Measurements from ENCODE around the gene TLE5. TPM values are rescaled to one million over a fixed set of nuclear protein-coding genes. Genes with fewer than 3 reads are reported as not detected.

TLE5 gene
- polyA plus RNA-seq (2011; rRNA removed) (365 and 579 TPM in 2 replicates), polyA minus RNA-seq (2011; rRNA and poly(A)+ RNA removed) (270 and 438 TPM in 2 replicates)

- TF ChIP-seq CTCF (IDR thresholded peaks at IDR 0.05; ENCODE audit: insufficient read depth, low read depth, low read length) = no peak
- ChIA-PET CTCF (interaction anchor here (0.9 kb wide), 1 partner anchor 13 kb away, joined by 3 read pairs; no protein-coding TSS in a partner anchor), POLR2A (no interaction called here)
- Histone ChIP-seq H3K36me3 (ENCODE audit: control insufficient read depth, insufficient read depth, low read length) (peaks cover 18% of the 10 kb centered on the region), H3K4me3 (ENCODE audit: low read depth, low read length) (peak within 1 kb of the TSS; percentile 58), H3K27me3 (ENCODE audit: control insufficient read depth, insufficient read depth, low read length) (no peaks in the 10 kb centered on the region)
- DNase-seq (ENCODE audit: low read depth) = no peak
Observed at GRCh38 chr19:3062165-3063105, at the start of gene TLE5. Gene TLE5, minus strand, starts transcription at chr19:3062495. Its CDS starts 295 bp downstream, at chr19:3062200.

GRCh38 chr19:3111586-3112247 is 49.4 kb upstream of the TLE5 start:
- no peak for DNase-seq (ENCODE audit: low read depth)
- Histone ChIP-seq H3K27me3 (ENCODE audit: control insufficient read depth, insufficient read depth, low read length) (no peaks in the 10 kb centered on the region), H3K36me3 (ENCODE audit: control insufficient read depth, insufficient read depth, low read length) (peaks cover 10% of the 10 kb centered on the region), H3K4me3 (ENCODE audit: low read depth, low read length) (no peak overlapping the region)
- no peak for TF ChIP-seq CTCF (IDR thresholded peaks at IDR 0.05; ENCODE audit: insufficient read depth, low read depth, low read length)
- CTCF ChIA-PET = interaction anchor here (0.8 to 5.3 kb wide), 5 partner anchors 14 to 159 kb away, joined by 3 to 55 read pairs (median 7); partner anchors contain the start of gene GNA11
- POLR2A ChIA-PET = no interaction called here

DNA sequence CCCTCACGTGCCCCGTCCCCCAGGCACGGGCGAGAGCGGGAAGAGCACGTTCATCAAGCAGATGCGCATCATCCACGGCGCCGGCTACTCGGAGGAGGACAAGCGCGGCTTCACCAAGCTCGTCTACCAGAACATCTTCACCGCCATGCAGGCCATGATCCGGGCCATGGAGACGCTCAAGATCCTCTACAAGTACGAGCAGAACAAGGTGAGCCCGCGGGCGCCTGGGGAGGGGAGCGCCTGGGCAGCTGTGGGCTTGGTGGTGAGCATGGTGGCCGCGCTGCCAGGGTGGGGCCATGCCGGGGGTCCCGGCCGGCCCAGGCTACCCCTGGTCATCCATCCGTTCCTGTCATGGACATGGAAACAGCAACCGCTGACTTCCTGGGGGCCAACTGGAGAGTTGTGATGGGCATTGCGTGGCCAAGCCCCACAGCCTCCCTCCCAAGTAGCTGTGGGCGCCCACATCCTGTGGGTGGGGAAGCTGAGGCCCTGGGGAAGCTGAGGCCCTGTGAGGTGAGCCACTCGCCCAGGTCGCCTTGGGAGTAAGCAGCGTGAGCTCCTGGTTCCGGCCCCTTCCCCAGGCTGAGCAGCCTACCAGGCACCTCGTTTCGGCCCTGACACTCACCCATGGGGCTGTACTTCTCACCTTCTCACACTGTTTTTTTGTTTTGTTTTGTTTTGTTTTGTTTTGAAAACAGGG is 48.0 kb upstream of the TLE5 start:
- ChIA-PET POLR2A (no interaction called here), CTCF (interaction anchor here (1.0 to 5.3 kb wide), 7 partner anchors 13 to 160 kb away, joined by 3 to 55 read pairs (median 7); partner anchors contain the start of genes GNA11 and TLE6)
- Histone ChIP-seq H3K36me3 (ENCODE audit: control insufficient read depth, insufficient read depth, low read length) (peaks cover 9% of the 10 kb centered on the region), H3K27me3 (ENCODE audit: control insufficient read depth, insufficient read depth, low read length) (no peaks in the 10 kb centered on the region), H3K4me3 (ENCODE audit: low read depth, low read length) (no peak overlapping the region)
- TF ChIP-seq CTCF (IDR thresholded peaks at IDR 0.05; ENCODE audit: insufficient read depth, low read depth, low read length) = no peak
- DNase-seq (ENCODE audit: low read depth) = no peak

- H3K27me3 ChIP-seq (ENCODE audit: control insufficient read depth, insufficient read depth, low read length) = no peaks in the 10 kb centered on the region
- CTCF ChIA-PET = interaction anchor here (1.1 to 5.3 kb wide), 9 partner anchors 8 to 158 kb away, joined by 3 to 55 read pairs (median 7); partner anchors contain the start of genes GNA11 and TLE6
- peaks cover 9% of the 10 kb centered on the region for H3K36me3 ChIP-seq (ENCODE audit: control insufficient read depth, insufficient read depth, low read length)
- POLR2A ChIA-PET = no interaction called here
- DNase-seq (ENCODE audit: low read depth) = no peak
- no peak for TF ChIP-seq CTCF (IDR thresholded peaks at IDR 0.05; ENCODE audit: insufficient read depth, low read depth, low read length)
- H3K4me3 ChIP-seq (ENCODE audit: low read depth, low read length) = no peak overlapping the region
Observed at GRCh38 chr19:3109491-3109890, 47.2 kb upstream of the TLE5 start.
